GM18909 (cell line): ENCODE data around the gene NAB2.
A peak's percentile ranks its signal among the peaks of the same experiment; 100 is the strongest.
"Not testable (repeated sequence)": the region's sequence is repeated elsewhere in the genome, so short reads cannot be mapped to it uniquely, and the experiment has no call there.

ENCODE experiments used
- ATAC-seq: cut with Tn5 transposase; IDR thresholded peaks from one replicate; pipeline ENCODE4 v1.9.1; 2021; ENCODE audit warnings: mild to moderate bottlenecking; ENCODE audit not compliant: unreplicated experiment, poor library complexity

Gene NAB2

GRCh38 chr12:57063991-57064685 is 24.8 kb upstream of the NAB2 start:
- peak; percentile 75 for ATAC-seq

DNA sequence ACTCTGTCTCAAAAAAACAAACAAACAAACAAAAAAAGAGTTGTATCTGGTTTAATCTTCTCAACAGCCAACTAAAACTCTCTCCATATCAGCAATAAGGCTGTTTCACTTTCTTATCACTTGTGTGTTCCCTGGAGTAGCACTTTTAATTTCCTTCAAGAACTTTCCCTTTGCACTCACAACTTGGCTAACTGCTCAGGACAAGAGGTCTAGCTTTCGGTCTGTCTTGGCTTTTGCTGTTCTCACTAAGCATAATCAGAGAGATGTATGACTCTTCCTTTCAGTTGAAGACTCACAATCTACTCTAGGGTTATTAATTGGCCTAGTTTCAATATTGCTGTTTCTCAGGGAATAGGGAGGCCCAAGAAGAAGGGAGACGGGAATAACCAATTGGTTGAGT is 22.7 kb upstream of the NAB2 start:
- no peak for ATAC-seq

GRCh38 chr12:57069523-57069922 is 19.4 kb upstream of the NAB2 start:
- ATAC-seq = peak; percentile 82

- no peak for ATAC-seq
These were observed 16.3 kb upstream of the NAB2 start for GRCh38 chr12:57072661-57073060.

DNA sequence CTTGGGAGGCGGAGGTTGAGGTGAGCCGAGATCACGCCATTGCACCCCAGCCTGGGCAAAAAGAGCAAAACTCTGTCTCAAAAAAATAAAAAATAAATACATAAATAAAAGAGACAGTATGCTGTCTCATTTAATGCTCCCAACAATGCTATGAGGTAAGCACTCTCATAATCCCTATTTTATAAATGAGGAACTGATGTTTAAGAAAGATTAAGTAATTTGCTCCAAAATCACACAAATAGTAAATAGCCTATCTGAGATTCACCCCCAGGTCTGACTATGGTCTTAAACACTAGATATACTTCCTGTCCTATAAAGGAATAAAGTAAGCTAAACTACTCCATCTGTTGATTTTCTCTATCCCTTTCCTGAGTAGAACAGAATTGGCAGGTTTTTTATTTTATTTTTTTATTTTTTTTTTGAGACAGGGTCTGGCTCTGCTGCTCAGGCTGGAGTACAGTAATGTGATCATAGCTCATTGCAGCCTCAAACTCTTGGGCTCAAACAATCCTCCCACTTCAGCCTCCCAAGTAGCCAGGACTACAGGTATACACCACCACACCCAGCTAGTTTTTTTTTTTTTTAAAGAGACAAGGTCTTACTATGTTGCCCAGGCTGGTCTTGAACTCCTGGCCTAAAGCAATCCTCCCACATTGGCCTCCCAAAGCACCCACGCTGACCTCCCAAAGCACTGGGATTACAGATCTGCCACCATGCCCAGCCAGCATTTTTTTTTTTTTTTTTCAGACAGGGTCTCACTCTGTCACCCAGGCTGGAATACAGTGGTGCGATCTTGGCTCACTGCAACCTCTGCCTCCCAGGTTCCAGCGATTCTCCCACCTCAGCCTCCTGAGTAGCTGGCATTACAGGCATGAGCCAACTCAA is 15.1 kb upstream of the NAB2 start:
- not testable (repeated sequence) for ATAC-seq

DNA sequence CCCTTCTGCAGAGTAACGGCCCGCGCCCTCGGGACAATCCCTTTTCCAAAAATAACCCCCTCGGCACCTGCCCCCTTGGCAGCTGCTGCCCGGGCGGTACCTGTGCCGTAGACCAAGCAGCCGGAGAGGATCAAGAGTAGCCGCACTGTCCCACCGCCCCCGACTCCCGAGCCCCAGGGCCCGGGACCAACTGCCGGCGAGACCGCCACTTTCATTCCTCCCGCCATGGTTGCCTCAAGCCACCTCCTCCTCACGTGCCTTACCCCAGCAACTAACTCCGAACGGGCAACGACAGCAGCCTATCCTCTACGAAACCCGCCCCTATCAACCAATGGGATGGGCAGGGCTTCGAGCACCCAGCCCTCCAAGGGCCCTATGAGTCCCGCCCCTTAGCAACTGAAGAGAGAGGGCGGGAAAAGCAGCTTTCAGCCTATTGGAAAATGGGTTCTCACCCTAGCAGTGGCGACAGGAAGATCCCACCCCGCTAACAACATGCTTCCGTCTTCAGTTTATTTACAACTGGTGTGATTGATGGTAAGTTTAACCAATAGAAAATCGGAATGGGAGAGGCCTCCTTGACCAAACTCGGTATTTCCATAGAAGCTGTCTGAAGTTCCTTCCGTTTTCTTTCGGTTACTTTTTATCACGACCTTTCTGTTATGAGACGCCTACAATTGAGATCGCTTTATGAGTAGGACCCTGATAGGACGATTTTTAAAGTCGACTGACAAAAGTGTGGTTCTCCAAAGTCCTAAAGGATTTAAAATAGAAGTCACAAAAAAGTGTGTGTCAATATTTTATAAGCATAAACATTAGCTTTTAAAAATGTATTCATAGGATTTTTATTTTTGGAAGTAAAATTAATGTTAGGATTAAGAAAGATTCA is 10.2 kb upstream of the NAB2 start, which contains the start of gene NEMP1:
TSS of gene NEMP1 (minus strand) at position 273 of the 886 bp plus-strand sequence. CDS start at position 227, 46 bp downstream.
- peak; percentile 97 for ATAC-seq

DNA sequence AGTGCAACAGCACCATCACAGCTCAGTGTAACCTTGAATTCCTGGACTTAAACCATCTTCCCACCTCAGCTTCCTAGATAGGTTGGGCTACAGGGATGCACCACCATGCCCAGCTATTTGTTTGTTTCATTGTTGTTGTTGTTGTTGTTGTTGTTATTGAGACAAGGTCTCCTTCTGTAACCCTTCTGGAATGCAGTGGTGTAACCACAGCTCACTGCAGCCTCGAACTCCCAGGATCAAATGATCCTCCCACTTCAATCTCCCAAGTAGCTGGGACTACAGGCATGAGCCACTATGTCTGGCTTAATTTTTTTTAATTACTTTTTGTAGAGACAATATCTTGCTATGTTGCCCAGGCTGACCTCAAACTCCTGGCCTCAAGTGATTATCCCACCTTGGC is 9.1 kb upstream of the NAB2 start:
- no peak for ATAC-seq

- no peak for ATAC-seq
These were observed 8.1 kb upstream of the NAB2 start for GRCh38 chr12:57080855-57081254.

GRCh38 chr12:57085999-57086492 is 2.9 kb upstream of the NAB2 start:
- ATAC-seq = no peak

- no peak for ATAC-seq
These were observed 2.4 kb upstream of the NAB2 start for GRCh38 chr12:57086493-57087009.

GRCh38 chr12:57087010-57087690 is 1.8 kb upstream of the NAB2 start:
- peak; percentile 42 for ATAC-seq

GRCh38 chr12:57087691-57088353 is 1.1 kb upstream of the NAB2 start:
- ATAC-seq = peak; percentile 29

GRCh38 chr12:57089271-57090245 is 644 bp downstream of the NAB2 start:
- no peak for ATAC-seq

- no peak for ATAC-seq
These were observed 1.6 kb downstream of the NAB2 start for GRCh38 chr12:57090490-57090889.

- no peak for ATAC-seq
These were observed 2.2 kb downstream of the NAB2 start for GRCh38 chr12:57090924-57091637.

GRCh38 chr12:57091638-57092528 is 3.0 kb downstream of the NAB2 start:
- no peak for ATAC-seq
